K562 (cell line): ENCODE data around the gene HGD. TPM values are rescaled to one million over a fixed set of nuclear protein-coding genes. Genes with fewer than 3 reads are reported as not detected.

Source experiments
- CHD7 ChIP-seq: fragments of 200-600 bp; sonication (generic); IDR thresholded peaks from one replicate; pipeline ENCODE4 v1.6.1; 2012; ENCODE audit warnings: mild to moderate bottlenecking, low read depth, low read length, inconsistent platforms
- ETS2 ChIP-seq: IDR thresholded peaks from 2 replicates; pipeline ENCODE4 v1.6.1; 2016; ENCODE audit warnings: borderline replicate concordance, missing genetic modification characterization, mild to moderate bottlenecking, moderate library complexity, missing compliant biosample characterization; ENCODE audit not compliant: poor library complexity, severe bottlenecking
- HCFC1 ChIP-seq: IDR thresholded peaks from 2 replicates; pipeline ENCODE4 v1.6.1; 2012; ENCODE audit warnings: low read depth, low read length, improper control_type of control experiment
- KDM5B ChIP-seq: fragments of 200-600 bp; sonication (generic); IDR thresholded peaks from 2 replicates; pipeline ENCODE4 v1.6.1; 2012; ENCODE audit warnings: low read depth, mild to moderate bottlenecking, moderate library complexity, low read length, control low read depth, inconsistent platforms; ENCODE audit not compliant: insufficient replicate concordance
- MAX ChIP-seq: sonication (generic); formaldehyde crosslinking; IDR thresholded peaks from 2 replicates; pipeline ENCODE4 v1.9.0; 2022; ENCODE audit warnings: mild to moderate bottlenecking, missing genetic modification reagents
- POLR2AphosphoS5 ChIP-seq: IDR thresholded peaks from 2 replicates; pipeline ENCODE4 v1.6.1; 2011; ENCODE audit warnings: mild to moderate bottlenecking, low read depth, low read length, moderate library complexity; ENCODE audit not compliant: control insufficient read depth, insufficient read depth
- TBL1XR1 ChIP-seq, 2 experiments: IDR thresholded peaks; 2 replicates each; pipeline ENCODE4 v1.6.1; 2012; ENCODE audit warnings: improper control_type of control experiment in 2 of 2, low read length in 2 of 2, mild to moderate bottlenecking in 1 of 2
- ZC3H4 ChIP-seq: sonication (generic); formaldehyde crosslinking; IDR thresholded peaks from 2 replicates; pipeline ENCODE4 v1.9.0; 2021; ENCODE audit warnings: missing genetic modification reagents, borderline replicate concordance
- polyA plus RNA-seq, 8 experiments: library from polyadenylated mRNA; depleted of rRNA in 4 of 8; stranded (reverse) in 5 of 8; unstranded in 3 of 8; fragments of >200 nt; fragmentation: Nextera tagmentation in 2 of 8; fragmentation: Illumina TruSeq in 1 of 8; extraction: Ambion mirVana in 2 of 8; extraction: Trizol in 1 of 8; gene quantifications; 2 replicates each; pipeline versions ENCODE4 v1.2.1 to v1.2.3, GENCODE V29; 2011 to 2014; ENCODE audit warnings: inconsistent platforms in 1 of 8, missing spikeins in 1 of 8
- total RNA-seq, 7 experiments: library from RNA; depleted of rRNA in 6 of 7; stranded (reverse); fragments of >200 nt in 6 of 7; fragmentation: Illumina TruSeq in 2 of 7; extraction: Trizol in 2 of 7; gene quantifications; 2 replicates each; pipeline versions ENCODE4 v1.2.1 to v1.2.3, GENCODE V29; 2011 to 2021; ENCODE audit warnings: low replicate concordance in 1 of 7

Gene HGD
- total and polyA plus RNA-seq, 9 of the 15 experiments (the other 6 are each of a cell fraction or from before 2014, with no cell fraction given), result 0.08 to 0.25 (median 0.17) TPM; not detected in 4

- TF ChIP-seq ETS2 (tag), result no peak
- TF ChIP-seq POLR2AphosphoS5, result no peak
- TF ChIP-seq CHD7, result no peak
- TF ChIP-seq HCFC1, result no peak
- TF ChIP-seq MAX, result no peak
- no peak for TF ChIP-seq ZC3H4
- TF ChIP-seq TBL1XR1 (IDR thresholded peaks at IDR 0.05; ENCODE audit: low read length in 2 of 2), result no peak
- no peak for TF ChIP-seq KDM5B
These were observed 58.9 kb downstream of the HGD start (continued) for GRCh38 chr3:120622870-120623726.
